Neural progenitor cell (in vitro differentiated cells): ENCODE data around the gene MRNIP. TPM values are rescaled to one million over a fixed set of nuclear protein-coding genes. Genes with fewer than 3 reads are reported as not detected.

Experiments used
- DNase-seq: peaks from one replicate; pipeline ENCODE4 v3.0.0-alpha.2; 2016; ENCODE audit warnings: low spot score
- H2AFZ ChIP-seq: fragments of 200-600 bp; sonication (generic); replicated peaks from 2 replicates; pipeline ENCODE4 v1.6.1; 2016; ENCODE audit warnings: antibody characterized with exemption
- H3F3A ChIP-seq: fragments of 200-600 bp; sonication (generic); 2 replicates; pipeline ENCODE4 v1.6.1; 2016; ENCODE audit warnings: antibody characterized with exemption, low read depth
- H3K27ac ChIP-seq: fragments of 200-600 bp; sonication (generic); 2 replicates; pipeline ENCODE4 v1.5.1; 2016; ENCODE audit warnings: mild to moderate bottlenecking
- H3K27me3 ChIP-seq: fragments of 200-600 bp; sonication (generic); 2 replicates; pipeline ENCODE4 v1.6.1; 2016; ENCODE audit warnings: mild to moderate bottlenecking, moderate library complexity
- H3K36me3 ChIP-seq: fragments of 200-600 bp; sonication (generic); 2 replicates; pipeline ENCODE4 v1.5.1; 2016
- H3K4me1 ChIP-seq: fragments of 200-600 bp; sonication (generic); 2 replicates; pipeline ENCODE4 v1.6.1; 2016; ENCODE audit warnings: mixed run types
- H3K4me2 ChIP-seq: fragments of 200-600 bp; sonication (generic); 2 replicates; pipeline ENCODE4 v1.6.1; 2016
- H3K4me3 ChIP-seq: fragments of 200-600 bp; sonication (generic); 2 replicates; pipeline ENCODE4 v1.5.1; 2016
- H3K79me2 ChIP-seq: fragments of 200-600 bp; sonication (generic); 2 replicates; pipeline ENCODE4 v1.6.1; 2016; ENCODE audit warnings: low read depth
- H3K9ac ChIP-seq: fragments of 200-600 bp; sonication (generic); 2 replicates; pipeline ENCODE4 v1.6.1; 2016
- H3K9me3 ChIP-seq: fragments of 200-600 bp; sonication (generic); 2 replicates; pipeline ENCODE4 v1.5.1; 2016; ENCODE audit warnings: low read depth
- H4K20me1 ChIP-seq: fragments of 200-600 bp; sonication (generic); 2 replicates; pipeline ENCODE4 v1.6.1; 2016; ENCODE audit warnings: low read depth
- H3K27ac Mint-ChIP-seq: 3 replicates; pipeline ENCODE4 v1.8.0; 2021; ENCODE audit warnings: mixed read lengths
- H3K27me3 Mint-ChIP-seq: 2 replicates; pipeline ENCODE4 v1.8.0; 2022; ENCODE audit warnings: low read depth, mild to moderate bottlenecking, inconsistent platforms, moderate library complexity, mixed read lengths; ENCODE audit not compliant: insufficient read depth
- H3K36me3 Mint-ChIP-seq: 3 replicates; pipeline ENCODE4 v1.8.0; 2021; ENCODE audit warnings: mixed read lengths
- H3K4me1 Mint-ChIP-seq: 3 replicates; pipeline ENCODE4 v1.8.0; 2021; ENCODE audit warnings: mixed read lengths
- H3K4me3 Mint-ChIP-seq: 3 replicates; pipeline ENCODE4 v1.8.0; 2021; ENCODE audit warnings: mild to moderate bottlenecking, moderate library complexity, mixed read lengths
- H3K9me3 Mint-ChIP-seq: 3 replicates; pipeline ENCODE4 v1.8.0; 2020; ENCODE audit warnings: mixed read lengths
- EZH2 ChIP-seq: fragments of 200-600 bp; sonication (generic); IDR thresholded peaks from 2 replicates; pipeline ENCODE4 v1.6.1; 2017; ENCODE audit warnings: antibody characterized with exemption, mild to moderate bottlenecking, moderate library complexity
- EZH2phosphoT487 ChIP-seq: fragments of 200-600 bp; sonication (generic); IDR thresholded peaks from 2 replicates; pipeline ENCODE4 v1.6.1; 2017; ENCODE audit warnings: antibody characterized with exemption
- total RNA-seq: library from RNA; depleted of rRNA; stranded (reverse); fragments of >200 nt; gene quantifications from 2 replicates; pipeline ENCODE4 v1.2.3, GENCODE V29; 2015; ENCODE audit warnings: low replicate concordance
- TF ChIP-seq, protein P1 (sequence below): fragments of 200-600 bp; sonication (generic); IDR thresholded peaks from 2 replicates; pipeline ENCODE4 v1.5.1; 2017; ENCODE audit warnings: antibody characterized with exemption, mild to moderate bottlenecking

MRNIP gene
- total RNA-seq, 1 donor from 2014 or later: 68.5 TPM

GRCh38 chr5:179879690-179880010, 21.0 kb upstream of the MRNIP start:
- Histone ChIP-seq H3K4me2 (no peak overlapping the region), H4K20me1 (no peaks in the 10 kb centered on the region), H3K27ac (no peak overlapping the region), H3K9ac (no peak overlapping the region), H3K36me3 (peaks cover 12% of the 10 kb centered on the region), H3K4me1 (no peaks in the 10 kb centered on the region), H3K27me3 (no peaks in the 10 kb centered on the region), H3F3A (no peaks in the 10 kb centered on the region), H3K4me3 (no peak overlapping the region), H2AFZ (no peak overlapping the region), H3K9me3 (peaks cover 15% of the 10 kb centered on the region), H3K79me2 (no peaks in the 10 kb centered on the region)
- peaks cover 2% of the 10 kb centered on the region for H3K27me3 Mint-ChIP-seq
- no peak for TF ChIP-seq EZH2
- TF ChIP-seq, protein P1, sequence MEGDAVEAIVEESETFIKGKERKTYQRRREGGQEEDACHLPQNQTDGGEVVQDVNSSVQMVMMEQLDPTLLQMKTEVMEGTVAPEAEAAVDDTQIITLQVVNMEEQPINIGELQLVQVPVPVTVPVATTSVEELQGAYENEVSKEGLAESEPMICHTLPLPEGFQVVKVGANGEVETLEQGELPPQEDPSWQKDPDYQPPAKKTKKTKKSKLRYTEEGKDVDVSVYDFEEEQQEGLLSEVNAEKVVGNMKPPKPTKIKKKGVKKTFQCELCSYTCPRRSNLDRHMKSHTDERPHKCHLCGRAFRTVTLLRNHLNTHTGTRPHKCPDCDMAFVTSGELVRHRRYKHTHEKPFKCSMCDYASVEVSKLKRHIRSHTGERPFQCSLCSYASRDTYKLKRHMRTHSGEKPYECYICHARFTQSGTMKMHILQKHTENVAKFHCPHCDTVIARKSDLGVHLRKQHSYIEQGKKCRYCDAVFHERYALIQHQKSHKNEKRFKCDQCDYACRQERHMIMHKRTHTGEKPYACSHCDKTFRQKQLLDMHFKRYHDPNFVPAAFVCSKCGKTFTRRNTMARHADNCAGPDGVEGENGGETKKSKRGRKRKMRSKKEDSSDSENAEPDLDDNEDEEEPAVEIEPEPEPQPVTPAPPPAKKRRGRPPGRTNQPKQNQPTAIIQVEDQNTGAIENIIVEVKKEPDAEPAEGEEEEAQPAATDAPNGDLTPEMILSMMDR: no peak
- no peak for TF ChIP-seq EZH2phosphoT487
- DNase-seq: no peak
- no peak overlapping the region for H3K4me3 Mint-ChIP-seq
- H3K27ac Mint-ChIP-seq: no peak overlapping the region
- peaks cover 22% of the 10 kb centered on the region for H3K9me3 Mint-ChIP-seq
- H3K36me3 Mint-ChIP-seq: peaks cover 40% of the 10 kb centered on the region
- H3K4me1 Mint-ChIP-seq: no peaks in the 10 kb centered on the region

DNA sequence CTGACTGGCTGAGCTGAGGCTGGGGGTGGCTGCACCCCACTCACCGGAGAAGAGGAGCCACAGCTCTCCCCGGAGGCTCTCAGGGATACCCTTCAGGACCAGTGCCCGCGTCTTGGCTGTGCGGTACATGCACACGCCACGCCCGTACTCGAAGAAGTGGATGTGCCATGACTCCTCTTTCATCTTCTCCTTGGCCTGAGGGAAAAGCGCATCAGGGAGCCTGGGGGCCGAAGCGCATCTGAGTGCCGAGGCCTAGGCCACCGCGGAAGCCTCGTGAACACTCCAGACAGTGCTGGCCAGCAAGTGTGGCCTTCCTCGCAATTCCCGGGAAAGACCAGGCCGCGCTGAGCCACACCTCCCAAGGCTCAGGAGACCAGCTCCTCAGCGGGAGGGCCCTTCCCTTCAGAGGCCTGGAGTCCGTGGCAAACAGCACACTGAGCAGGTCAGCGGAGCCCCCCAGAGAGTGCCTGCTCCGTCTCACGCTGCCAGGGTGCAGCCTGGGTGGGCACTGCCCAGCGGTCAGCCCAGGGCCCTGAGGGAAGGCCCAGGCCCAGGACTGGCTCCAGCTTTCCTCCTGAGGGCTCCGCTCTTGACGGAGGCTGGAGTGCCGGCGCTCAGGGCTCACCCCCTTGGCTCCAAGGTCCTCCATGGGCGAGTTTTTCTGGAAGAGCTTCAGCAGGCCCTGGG, 20.5 kb upstream of the MRNIP start:
- TF ChIP-seq EZH2 (no peak), EZH2phosphoT487 (no peak)
- TF ChIP-seq, protein P1: no peak
- H3K4me3 ChIP-seq: no peak overlapping the region
- no peak overlapping the region for H3K9ac ChIP-seq
- H3K4me2 ChIP-seq: no peak overlapping the region
- Mint-ChIP-seq H3K27ac (no peak overlapping the region), H3K36me3 (peaks cover 35% of the 10 kb centered on the region), H3K4me1 (no peaks in the 10 kb centered on the region), H3K4me3 (no peak overlapping the region), H3K9me3 (peaks cover 19% of the 10 kb centered on the region), H3K27me3 (peaks cover 2% of the 10 kb centered on the region)
- H3K4me1 ChIP-seq: no peaks in the 10 kb centered on the region
- no peaks in the 10 kb centered on the region for H4K20me1 ChIP-seq
- H3K27me3 ChIP-seq: no peaks in the 10 kb centered on the region
- H3K27ac ChIP-seq: no peak overlapping the region
- no peak for DNase-seq
- H3K9me3 ChIP-seq: peaks cover 12% of the 10 kb centered on the region
- no peak overlapping the region for H2AFZ ChIP-seq
- H3K79me2 ChIP-seq: no peaks in the 10 kb centered on the region
- H3K36me3 ChIP-seq: peaks cover 7% of the 10 kb centered on the region
- no peaks in the 10 kb centered on the region for H3F3A ChIP-seq

DNA sequence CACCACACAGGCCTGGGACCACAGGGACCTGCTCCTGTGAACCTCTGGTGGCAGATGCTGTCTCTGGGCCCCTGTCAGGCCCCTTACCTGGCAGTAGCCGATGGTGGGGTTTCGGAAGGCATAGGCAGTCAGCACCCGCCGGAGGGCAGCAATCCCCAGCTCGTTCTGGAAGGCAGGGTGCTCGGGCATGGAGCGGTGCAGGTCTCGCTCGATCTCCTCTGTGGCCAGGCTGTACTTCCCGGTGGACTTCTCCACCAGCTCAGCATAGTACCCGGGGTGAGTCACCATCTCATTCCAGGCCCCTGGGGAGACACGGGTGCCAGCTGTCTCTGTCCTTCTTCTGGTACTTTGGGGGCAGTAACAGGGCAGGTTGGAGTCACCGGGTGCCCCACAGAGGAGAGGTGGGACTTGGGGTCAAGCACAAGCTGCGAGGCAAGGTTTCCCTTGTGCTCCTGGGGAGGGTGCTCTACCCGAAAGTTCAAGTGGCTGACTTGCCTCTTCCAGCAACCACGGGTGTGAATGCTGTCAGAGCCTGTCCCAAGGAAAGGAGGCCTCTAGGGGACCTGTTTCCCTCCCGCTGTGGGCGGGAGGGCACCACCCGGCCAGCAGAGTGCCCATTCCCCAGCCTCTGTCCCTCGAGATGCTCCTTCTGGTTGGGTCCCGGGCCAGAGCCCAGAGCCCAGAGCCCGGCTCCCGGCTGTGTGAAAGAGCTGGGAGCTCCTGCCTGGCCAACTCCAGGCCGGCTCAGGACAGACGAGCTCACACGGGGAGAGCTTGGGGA, 19.8 kb upstream of the MRNIP start:
- H3K36me3 ChIP-seq: peaks cover 6% of the 10 kb centered on the region
- H3K27ac ChIP-seq: no peak overlapping the region
- no peak overlapping the region for H3K4me3 Mint-ChIP-seq
- H2AFZ ChIP-seq: no peak overlapping the region
- H3F3A ChIP-seq: no peaks in the 10 kb centered on the region
- peaks cover 5% of the 10 kb centered on the region for H3K9me3 ChIP-seq
- DNase-seq: no peak
- no peak overlapping the region for H3K27ac Mint-ChIP-seq
- no peaks in the 10 kb centered on the region for H3K79me2 ChIP-seq
- H3K9me3 Mint-ChIP-seq: peaks cover 13% of the 10 kb centered on the region
- peaks cover 2% of the 10 kb centered on the region for H3K27me3 Mint-ChIP-seq
- H4K20me1 ChIP-seq: no peaks in the 10 kb centered on the region
- peaks cover 28% of the 10 kb centered on the region for H3K36me3 Mint-ChIP-seq
- no peaks in the 10 kb centered on the region for H3K4me1 ChIP-seq
- no peak overlapping the region for H3K4me3 ChIP-seq
- no peaks in the 10 kb centered on the region for H3K4me1 Mint-ChIP-seq
- H3K4me2 ChIP-seq: no peak overlapping the region
- TF ChIP-seq, protein P1: no peak
- TF ChIP-seq EZH2phosphoT487 (no peak), EZH2 (no peak)
- H3K27me3 ChIP-seq: no peaks in the 10 kb centered on the region
- H3K9ac ChIP-seq: no peak overlapping the region
